GM11168 (cell line): Measurements from ENCODE around the gene RGPD8.

Experiments used
- in situ Hi-C: fragments of 300-500 bp; cut with MboI; formaldehyde crosslinking; loops from one replicate; pipeline ENCODE4 v1.12.0; 2022; ENCODE audit warnings: low sequenced_read_pairs; ENCODE audit not compliant: unreplicated experiment

Gene RGPD8

DNA sequence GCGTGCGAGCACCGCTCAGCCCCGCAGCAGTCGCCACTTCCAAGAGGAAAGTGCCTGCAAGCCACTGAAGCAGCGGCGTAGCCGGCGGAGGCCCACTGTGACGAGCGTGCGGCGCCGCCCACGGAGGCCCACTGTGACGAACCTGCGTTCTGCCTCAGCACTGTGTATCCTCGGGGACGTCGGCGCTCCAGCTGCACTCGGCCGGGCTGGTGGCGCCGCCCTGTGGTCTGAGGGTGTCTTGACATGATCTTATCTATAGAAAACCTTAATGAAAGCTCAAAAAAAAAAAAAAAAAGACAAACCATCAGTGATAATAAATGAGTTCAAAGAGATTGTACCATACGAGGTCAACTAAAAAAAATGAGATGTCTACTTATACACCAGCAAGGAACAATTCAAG, at the start of gene RGPD8:
Gene RGPD8 (minus strand): TSS at position 166 of the 400 bp plus-strand sequence. CDS start 192 bp downstream, outside the sequence.
- in situ Hi-C loops = loop anchor here (10.0 to 25.0 kb wide), 2 partner anchors 179 to 1946 kb away; partner anchors contain the start of gene ZC3H8

DNA sequence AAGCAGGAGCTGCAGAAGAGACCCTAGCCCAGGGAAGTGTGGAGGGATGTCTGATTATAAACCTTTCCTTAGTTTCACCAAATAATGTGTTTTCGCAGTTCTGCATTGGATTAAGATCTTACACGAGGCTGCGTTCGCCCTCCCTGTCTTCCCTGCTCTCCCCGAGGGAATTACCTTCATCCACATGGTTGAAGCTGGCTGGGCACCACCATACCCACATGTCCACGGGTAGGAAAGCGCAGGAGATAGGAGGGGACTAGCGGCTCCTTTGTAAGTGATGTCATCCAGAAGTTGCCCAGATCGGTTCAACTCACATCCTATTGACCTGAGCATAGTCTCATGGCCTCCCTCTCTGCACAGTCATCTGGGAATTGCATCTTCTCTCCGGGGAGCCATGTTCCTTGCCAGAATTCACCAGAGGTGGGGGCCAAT, 49.6 kb upstream of the RGPD8 start:
- in situ Hi-C loops = no loop called here

- in situ Hi-C loops = no loop called here
These were observed 49.0 kb upstream of the RGPD8 start for GRCh38 chr2:112482309-112483041.

- in situ Hi-C loops = no loop called here
These were observed 48.2 kb upstream of the RGPD8 start, which contains the start of gene TTL for GRCh38 chr2:112481528-112482233. TTL (plus strand) TSS chr2:112482156; CDS start chr2:112482345, 189 bp downstream.

- in situ Hi-C loops = no loop called here
These were observed 47.6 kb upstream of the RGPD8 start for GRCh38 chr2:112481050-112481527.

- in situ Hi-C loops = no loop called here
These were observed 47.1 kb upstream of the RGPD8 start for GRCh38 chr2:112480530-112481049.

DNA sequence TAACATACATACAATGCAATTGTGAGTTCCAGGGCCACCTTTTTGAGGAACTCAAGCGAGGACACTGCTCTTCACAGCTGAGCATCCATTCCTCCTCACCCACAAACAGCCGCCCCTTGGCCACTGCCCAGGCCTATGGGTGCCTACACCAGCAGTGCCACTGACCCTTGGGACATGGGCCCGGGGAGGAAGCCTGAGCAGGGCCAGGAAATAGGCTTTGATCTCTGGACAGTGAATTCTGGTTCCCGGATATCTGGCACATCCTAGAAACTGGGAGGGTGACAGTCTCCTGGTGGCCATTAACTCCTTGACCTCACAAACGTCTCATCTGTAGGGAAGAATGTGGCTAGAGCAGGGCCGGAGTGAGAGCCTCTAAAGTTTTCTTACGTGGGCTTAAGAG, 43.0 kb upstream of the RGPD8 start:
- in situ Hi-C loops = no loop called here

- in situ Hi-C loops = loop anchor here (25.0 kb wide), 1 partner anchor 138 kb away; no protein-coding TSS in a partner anchor
These were observed 41.5 kb upstream of the RGPD8 start for GRCh38 chr2:112474844-112475486.

- in situ Hi-C loops = loop anchor here (25.0 kb wide), 1 partner anchor 135 kb away; no protein-coding TSS in a partner anchor
These were observed 39.3 kb upstream of the RGPD8 start for GRCh38 chr2:112472547-112473263.

GRCh38 chr2:112465382-112465781, 31.9 kb upstream of the RGPD8 start:
- in situ Hi-C loops = loop anchor here (25.0 kb wide), 1 partner anchor 128 kb away; no protein-coding TSS in a partner anchor

GRCh38 chr2:112463256-112463655, 29.8 kb upstream of the RGPD8 start:
- in situ Hi-C loops = loop anchor here (25.0 kb wide), 1 partner anchor 126 kb away; no protein-coding TSS in a partner anchor

DNA sequence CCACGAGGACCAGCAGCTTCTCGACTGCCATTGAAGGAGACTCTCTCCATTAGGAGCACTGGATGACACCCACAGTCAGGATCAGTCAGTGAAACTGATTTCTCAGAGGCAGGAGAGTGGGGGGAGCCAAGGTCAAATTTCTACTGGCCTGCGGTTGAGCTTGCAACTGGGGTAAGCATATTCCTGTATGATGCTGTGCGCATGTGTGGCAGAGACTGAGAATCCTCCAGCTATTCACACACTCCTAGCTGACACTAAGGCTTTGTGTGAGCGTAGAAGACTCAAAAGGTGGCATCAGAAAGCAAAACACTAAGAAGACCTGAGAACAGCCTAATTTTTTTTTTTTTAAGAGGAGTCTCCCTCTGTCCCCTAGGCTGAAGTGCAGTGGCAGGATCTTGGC, 28.7 kb upstream of the RGPD8 start:
- in situ Hi-C loops = loop anchor here (25.0 kb wide), 1 partner anchor 125 kb away; no protein-coding TSS in a partner anchor

DNA sequence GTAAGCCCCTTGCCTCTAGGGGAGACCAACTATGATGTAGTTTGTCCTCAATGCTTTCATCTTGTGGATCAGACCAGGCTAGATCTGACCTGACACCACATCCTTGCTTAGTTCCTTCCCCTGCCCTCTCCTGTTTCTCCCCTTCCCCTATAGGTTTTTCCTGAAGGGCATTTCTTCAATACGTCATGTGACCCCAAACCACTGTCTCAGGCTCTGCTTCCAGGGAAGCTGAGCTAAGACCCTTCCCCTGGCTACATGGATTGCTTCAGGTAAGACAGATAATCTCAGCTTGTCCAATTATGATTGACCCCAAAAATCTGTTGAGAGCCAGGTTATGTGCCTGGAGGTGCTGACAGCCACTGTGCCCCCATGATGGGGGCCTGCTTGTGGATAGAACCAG, 25.9 kb upstream of the RGPD8 start:
- in situ Hi-C loops = loop anchor here (10.0 to 25.0 kb wide), 2 partner anchors 122 to 495 kb away; no protein-coding TSS in a partner anchor

DNA sequence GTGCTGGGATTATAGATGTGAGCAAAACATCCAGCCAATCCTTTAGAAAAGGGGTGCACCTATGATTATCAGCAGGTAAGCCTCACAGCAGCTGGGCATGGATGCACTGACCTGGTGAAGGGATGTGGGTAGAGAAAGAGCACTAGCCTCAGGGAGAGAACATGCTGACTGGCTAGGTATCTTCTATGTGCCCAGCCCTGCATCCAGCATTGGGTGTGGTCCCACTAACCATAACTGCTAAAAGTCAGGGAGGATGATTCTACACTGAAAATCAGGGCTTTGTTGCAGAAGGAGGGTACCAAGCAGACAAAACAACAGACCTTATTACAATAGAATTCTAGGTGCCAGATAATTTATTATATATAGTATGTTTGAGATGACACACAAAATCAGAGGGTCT, 21.1 kb upstream of the RGPD8 start:
- in situ Hi-C loops = loop anchor here (10.0 to 25.0 kb wide), 2 partner anchors 117 to 490 kb away; no protein-coding TSS in a partner anchor

GRCh38 chr2:112451317-112451716, 17.9 kb upstream of the RGPD8 start:
- in situ Hi-C loops = loop anchor here (10.0 to 25.0 kb wide), 2 partner anchors 114 to 487 kb away; no protein-coding TSS in a partner anchor

DNA sequence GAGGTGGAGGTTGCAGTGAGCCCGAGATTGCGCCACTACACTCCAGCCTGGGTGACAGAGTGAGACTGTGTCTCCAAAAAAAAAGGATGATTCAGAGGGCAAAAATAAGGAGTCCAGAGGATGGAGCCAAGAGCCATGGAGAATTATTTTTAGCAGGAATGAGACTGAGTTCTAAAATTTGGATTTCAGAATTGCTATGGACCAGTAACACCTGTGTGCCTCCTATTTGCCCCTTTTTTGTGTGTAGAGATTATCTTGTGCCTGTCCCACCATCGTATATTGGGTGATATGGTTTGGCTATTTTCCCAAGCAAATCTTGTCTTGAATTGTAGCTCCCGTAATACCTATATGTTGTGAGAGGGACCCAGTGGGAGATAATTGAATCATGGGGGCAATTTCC, 16.4 kb upstream of the RGPD8 start:
- in situ Hi-C loops = loop anchor here (10.0 to 25.0 kb wide), 3 partner anchors 113 to 1963 kb away; no protein-coding TSS in a partner anchor

- in situ Hi-C loops = loop anchor here (25.0 kb wide), 1 partner anchor 1957 kb away; no protein-coding TSS in a partner anchor
These were observed 10.8 kb upstream of the RGPD8 start for GRCh38 chr2:112444256-112444655.

- in situ Hi-C loops = loop anchor here (10.0 to 25.0 kb wide), 2 partner anchors 184 to 1951 kb away; partner anchors contain the start of gene ZC3H8
These were observed 5.3 kb upstream of the RGPD8 start for GRCh38 chr2:112438603-112439261.
